ENCODE results near the gene SSBP2.
"Not testable (repeated sequence)": the region's sequence is repeated elsewhere in the genome, so short reads cannot be mapped to it uniquely, and the experiment has no call there.

The SSBP2 gene

DNA sequence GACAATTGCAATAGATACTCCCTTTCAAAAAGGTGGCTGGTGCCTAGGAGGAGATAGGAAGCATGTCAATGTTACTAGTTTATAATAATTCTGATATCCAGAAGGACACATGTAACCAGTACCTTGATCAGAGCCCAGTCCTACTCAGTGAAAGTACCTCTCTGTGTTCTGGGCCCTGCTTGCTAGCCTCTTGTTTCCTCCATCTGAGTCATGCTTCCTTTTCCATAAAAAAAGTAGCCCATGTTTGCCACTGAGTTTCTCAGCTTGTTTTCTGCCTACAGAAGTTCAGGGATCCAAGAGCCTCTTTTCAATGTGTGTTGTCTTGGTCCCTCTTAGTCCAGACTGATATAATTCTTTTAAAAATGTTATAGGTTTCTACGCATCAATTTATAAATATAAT, 149.0 kb downstream of the SSBP2 start:
- DNase-seq (ENCODE audit: low spot score) = no peak
- TF ChIP-seq CTCF (IDR thresholded peaks at IDR 0.05) = no peak
- Histone ChIP-seq H3K27ac (no peak overlapping the region), H3K4me3 (no peak overlapping the region)

GRCh38 chr5:81592085-81592484, 158.8 kb downstream of the SSBP2 start:
- not testable (repeated sequence) for H3K4me3 ChIP-seq; H3K27ac ChIP-seq; DNase-seq (ENCODE audit: low spot score)

DNA sequence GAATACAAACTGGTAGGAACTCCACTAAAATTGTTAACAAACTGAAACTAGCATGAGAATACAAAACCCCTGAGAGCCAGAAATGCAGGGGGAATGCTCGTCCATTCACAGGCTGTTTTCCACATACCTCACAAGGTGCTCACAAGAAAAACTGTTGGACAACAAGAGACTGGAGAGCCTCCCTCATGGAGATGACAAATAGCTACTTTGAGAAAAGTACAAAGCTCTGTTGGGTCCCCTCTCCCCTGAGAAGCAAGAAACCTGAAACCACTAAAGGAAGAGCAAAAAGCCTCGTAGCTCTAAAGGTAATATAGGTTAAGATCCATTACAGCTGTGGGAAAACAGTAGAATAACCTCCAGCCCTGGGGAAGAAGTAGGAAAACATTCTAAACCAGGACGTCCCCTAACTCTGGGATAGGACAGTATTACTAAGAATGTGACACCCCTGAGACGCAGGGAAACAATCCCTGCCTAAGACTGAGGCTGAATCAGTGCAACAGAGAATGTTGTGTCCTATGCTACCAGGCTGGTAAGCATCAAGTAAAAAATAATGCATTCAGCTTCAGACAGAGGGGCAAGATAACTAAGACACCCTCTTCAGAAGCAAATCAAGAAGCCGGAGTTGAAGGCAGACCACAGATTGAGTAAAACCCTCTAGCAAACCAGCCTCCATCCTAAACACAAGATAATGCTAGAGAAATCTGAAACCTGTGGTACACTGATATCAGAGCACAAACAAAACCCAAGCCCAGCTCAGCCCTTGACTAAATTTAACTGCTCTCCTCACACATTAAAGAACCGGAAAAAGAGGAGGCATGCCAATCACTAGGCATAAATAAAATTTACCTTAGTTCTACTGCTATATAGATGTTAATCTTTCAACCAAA, 160.2 kb downstream of the SSBP2 start:
- Histone ChIP-seq H3K27ac (no peak overlapping the region), H3K4me3 (no peak overlapping the region)
- TF ChIP-seq CTCF (IDR thresholded peaks at IDR 0.05) = no peak
- no peak for DNase-seq (ENCODE audit: low spot score)

- Histone ChIP-seq H3K4me3 (no peak overlapping the region), H3K27ac (no peak overlapping the region)
- no peak for DNase-seq (ENCODE audit: low spot score)
These were observed 171.5 kb downstream of the SSBP2 start for GRCh38 chr5:81579262-81579924.

GRCh38 chr5:81577091-81577490, 173.8 kb downstream of the SSBP2 start:
- DNase-seq (ENCODE audit: low spot score) = no peak
- H3K4me3 ChIP-seq = no peak overlapping the region
- H3K27ac ChIP-seq = no peak overlapping the region
- TF ChIP-seq CTCF (IDR thresholded peaks at IDR 0.05) = no peak

More at GRCh38 chr5:81579262-81579924, 171.5 kb downstream of the SSBP2 start:
- no peak for TF ChIP-seq CTCF (IDR thresholded peaks at IDR 0.05)

DNA sequence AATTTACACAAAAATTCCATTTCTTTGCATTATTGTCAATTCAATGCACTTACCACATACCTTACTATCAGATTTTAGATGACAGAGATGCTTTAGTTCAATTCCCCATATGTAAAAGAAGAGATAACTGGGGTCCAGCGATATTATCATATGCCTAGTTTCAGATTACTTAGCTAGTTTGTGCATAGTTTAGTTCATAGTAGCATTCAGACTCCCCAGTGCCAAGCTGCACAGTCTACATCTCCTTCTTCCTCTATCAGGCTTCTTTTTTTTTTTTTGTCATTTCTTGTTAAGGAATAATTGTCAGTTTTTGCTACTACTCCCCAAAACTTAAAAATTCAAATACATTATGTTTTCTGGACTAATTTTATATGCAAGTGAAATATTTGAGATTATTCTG, 175.0 kb downstream of the SSBP2 start:
- DNase-seq (ENCODE audit: low spot score) = no peak

DNA sequence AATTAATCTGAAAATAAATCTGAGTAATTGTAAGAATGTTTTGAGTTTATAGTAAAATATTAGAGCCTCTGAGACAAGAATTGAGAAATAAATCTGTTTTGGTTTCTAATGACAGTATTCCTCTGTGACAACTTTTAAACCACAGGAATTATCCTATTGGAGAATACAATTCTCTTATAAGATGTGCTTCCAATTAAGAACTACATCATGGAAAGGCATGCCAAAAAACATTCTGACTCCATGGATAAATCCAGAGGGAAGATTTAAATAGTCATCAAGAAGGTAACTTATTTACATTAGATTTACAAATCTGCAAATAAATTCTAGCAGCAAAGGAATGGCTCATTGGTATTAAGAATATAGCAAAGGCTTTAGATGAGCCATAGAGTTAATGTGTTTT, 178.7 kb downstream of the SSBP2 start:
- Histone ChIP-seq H3K27ac (no peak overlapping the region), H3K4me3 (no peak overlapping the region)
- TF ChIP-seq CTCF (IDR thresholded peaks at IDR 0.05) = no peak
- DNase-seq (ENCODE audit: low spot score) = no peak

More for the DNA sequence above, 175.0 kb downstream of the SSBP2 start:
- TF ChIP-seq CTCF (IDR thresholded peaks at IDR 0.05) = no peak
- Histone ChIP-seq H3K27ac (no peak overlapping the region), H3K4me3 (no peak overlapping the region)

Data from coronary artery (tissue), 2 donors.